ENCODE results near the gene ACSL5. TPM values are rescaled to one million over a fixed set of nuclear protein-coding genes. Genes with fewer than 3 reads are reported as not detected.

The ACSL5 gene, protein sequence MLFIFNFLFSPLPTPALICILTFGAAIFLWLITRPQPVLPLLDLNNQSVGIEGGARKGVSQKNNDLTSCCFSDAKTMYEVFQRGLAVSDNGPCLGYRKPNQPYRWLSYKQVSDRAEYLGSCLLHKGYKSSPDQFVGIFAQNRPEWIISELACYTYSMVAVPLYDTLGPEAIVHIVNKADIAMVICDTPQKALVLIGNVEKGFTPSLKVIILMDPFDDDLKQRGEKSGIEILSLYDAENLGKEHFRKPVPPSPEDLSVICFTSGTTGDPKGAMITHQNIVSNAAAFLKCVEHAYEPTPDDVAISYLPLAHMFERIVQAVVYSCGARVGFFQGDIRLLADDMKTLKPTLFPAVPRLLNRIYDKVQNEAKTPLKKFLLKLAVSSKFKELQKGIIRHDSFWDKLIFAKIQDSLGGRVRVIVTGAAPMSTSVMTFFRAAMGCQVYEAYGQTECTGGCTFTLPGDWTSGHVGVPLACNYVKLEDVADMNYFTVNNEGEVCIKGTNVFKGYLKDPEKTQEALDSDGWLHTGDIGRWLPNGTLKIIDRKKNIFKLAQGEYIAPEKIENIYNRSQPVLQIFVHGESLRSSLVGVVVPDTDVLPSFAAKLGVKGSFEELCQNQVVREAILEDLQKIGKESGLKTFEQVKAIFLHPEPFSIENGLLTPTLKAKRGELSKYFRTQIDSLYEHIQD
- 0.29 to 0.46 TPM (median 0.41 TPM) in 5 replicates for total RNA-seq (2022; extraction: Qiagen RNA extraction)

DNA sequence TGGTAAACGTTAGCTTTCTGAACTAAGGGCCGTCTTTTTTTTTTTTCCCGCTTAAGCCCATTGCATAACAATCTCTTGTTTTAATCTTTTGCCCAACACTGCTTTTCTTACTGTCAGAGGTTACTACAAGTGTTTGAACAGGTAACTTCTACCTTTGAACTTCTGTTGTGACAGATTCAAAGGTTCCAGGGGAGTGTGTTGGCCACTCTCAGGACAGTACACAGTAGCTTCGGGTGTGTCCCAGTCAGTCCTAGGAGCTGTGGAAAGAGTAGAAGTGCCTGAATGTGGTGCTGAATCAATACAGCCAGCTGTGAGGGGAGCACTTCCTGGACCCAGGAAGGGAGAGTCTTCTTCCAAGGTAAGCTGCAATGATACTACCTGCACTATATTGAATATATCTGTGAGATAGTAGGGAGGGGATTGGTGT, at the start of gene ACSL5:
Gene ACSL5, plus strand, starts transcription at position 205 of the 427 bp plus-strand sequence. CDS start 20,831 bp downstream, outside the sequence.

GRCh38 chr10:112446855-112447619, 73.1 kb downstream of the ACSL5 start, which contains the start of the genes VTI1A and ZDHHC6:
TSS of gene VTI1A (plus strand) at chr10:112447215. CDS start at chr10:112447374, 159 bp downstream.
TSS of gene ZDHHC6 (minus strand) at chr10:112446914. CDS start at chr10:112445436, 1,478 bp downstream.

Other genes starting within 250 kb of the ACSL5 start
- 5.6 to 8.5 TPM (median 7.1 TPM) in 5 replicates for gene GPAM, start 190.4 kb upstream of the ACSL5 start, total RNA-seq (2022; extraction: Qiagen RNA extraction)
- gene TECTB, start 90.7 kb upstream of the ACSL5 start, total RNA-seq (2022; extraction: Qiagen RNA extraction) = not detected in 5 replicates
- gene ZDHHC6, start 72.8 kb downstream of the ACSL5 start, total RNA-seq (2022; extraction: Qiagen RNA extraction) = 27.9 to 31.6 TPM (median 29.7 TPM) in 5 replicates
- 11.5 to 15.8 TPM (median 13.2 TPM) in 5 replicates for gene VTI1A, start 73.1 kb downstream of the ACSL5 start, total RNA-seq (2022; extraction: Qiagen RNA extraction)